Caco-2 (cell line): ENCODE results near the gene WASF3. TPM values are rescaled to one million over a fixed set of nuclear protein-coding genes. Genes with fewer than 3 reads are reported as not detected.

ENCODE experiments used
- BruUV-seq: library from RNA; stranded (reverse); fragments of 400-500 nt; replicated peaks from 2 replicates; lab custom pipeline; 2021; lab: Mats Ljungman, UMichigan
- CTCF ChIA-PET: fragments of 300-600 bp; sonication (Branson Sonifier 250); formaldehyde crosslinking; loops from one replicate; lab custom pipeline; 2022; ENCODE audit warnings: antibody characterized with exemption; lab: Charles Lee
- POLR2A ChIA-PET: fragments of 300-600 bp; sonication (Branson Sonifier 250); formaldehyde crosslinking; loops from one replicate; lab custom pipeline; 2022; ENCODE audit warnings: antibody characterized with exemption; lab: Charles Lee
- DNase-seq, 2 experiments: peaks; one replicate each; pipeline versions ENCODE4 v3.0.0 to v3.0.0-alpha.2; 2020 to 2022
- H3K27me3 ChIP-seq: replicated peaks from 2 replicates; pipeline ENCODE4 v1.6.0; 2011; ENCODE audit warnings: low read length; ENCODE audit not compliant: control insufficient read depth, insufficient read depth
- H3K36me3 ChIP-seq: 2 replicates; pipeline ENCODE4 v1.5.1; 2011; ENCODE audit warnings: low read length; ENCODE audit not compliant: control insufficient read depth, insufficient read depth
- H3K4me1 ChIP-seq: fragments of 250-450 bp; sonication (Bioruptor Pico); 2 replicates; pipeline ENCODE4 v1.5.1; 2020; ENCODE audit warnings: mild to moderate bottlenecking
- H3K4me3 ChIP-seq: 2 replicates; pipeline ENCODE4 v1.5.1; 2011; ENCODE audit warnings: low read depth, mild to moderate bottlenecking, control low read depth, low read length
- H3K9me3 ChIP-seq: fragments of 250-450 bp; sonication (Bioruptor Pico); 2 replicates; pipeline ENCODE4 v1.5.1; 2020; ENCODE audit warnings: mild to moderate bottlenecking, moderate library complexity
- H3K27ac Mint-ChIP-seq: one replicate; pipeline ENCODE4 v1.8.0; 2022; ENCODE audit warnings: mixed read lengths; ENCODE audit not compliant: unreplicated experiment
- H3K27me3 Mint-ChIP-seq: one replicate; pipeline ENCODE4 v1.8.0; 2022; ENCODE audit warnings: mixed read lengths; ENCODE audit not compliant: insufficient read depth, unreplicated experiment
- H3K36me3 Mint-ChIP-seq: one replicate; pipeline ENCODE4 v1.8.0; 2022; ENCODE audit warnings: mild to moderate bottlenecking, mixed read lengths; ENCODE audit not compliant: insufficient read depth, unreplicated experiment
- H3K4me1 Mint-ChIP-seq: one replicate; pipeline ENCODE4 v1.8.0; 2022; ENCODE audit warnings: low read depth, mixed read lengths; ENCODE audit not compliant: unreplicated experiment
- H3K4me3 Mint-ChIP-seq: one replicate; pipeline ENCODE4 v1.8.0; 2022; ENCODE audit warnings: mild to moderate bottlenecking, moderate library complexity, mixed read lengths; ENCODE audit not compliant: unreplicated experiment
- H3K9me3 Mint-ChIP-seq: one replicate; pipeline ENCODE4 v1.8.0; 2022; ENCODE audit warnings: mixed read lengths; ENCODE audit not compliant: unreplicated experiment
- CTCF ChIP-seq, 2 experiments: fragments of 200-600 bp in 1 of 2; IDR thresholded peaks; 1 replicate in 1 of 2; 2 replicates in 1 of 2; pipeline versions ENCODE4 v1.5.1 to v1.8.0; 2011 to 2022; ENCODE audit warnings: antibody characterized with exemption in 1 of 2, control low read depth in 1 of 2, inconsistent platforms in 1 of 2, low read depth in 1 of 2, low read length in 1 of 2, mild to moderate bottlenecking in 1 of 2, moderate library complexity in 1 of 2; ENCODE audit not compliant: insufficient read depth in 1 of 2, severe bottlenecking in 1 of 2, unreplicated experiment in 1 of 2
- intact Hi-C: fragments of 100-400 bp; cut with micrococcal nuclease; formaldehyde crosslinking; loops from one replicate; pipeline ENCODE4 v1.10.0; 2022; ENCODE audit not compliant: unreplicated experiment
- total RNA-seq: library from RNA; stranded (reverse); gene quantifications from 2 replicates; pipeline ENCODE4 v1.2.3, GENCODE V29; 2022

WASF3 gene
- total RNA-seq, 1 experiment from 2014 or later, result not detected

- Mint-ChIP-seq H3K4me3 (no peak overlapping the region), H3K27ac (no peak overlapping the region), H3K9me3 (no peaks in the 10 kb centered on the region), H3K27me3 (peaks cover 8% of the 10 kb centered on the region), H3K36me3 (no peaks in the 10 kb centered on the region), H3K4me1 (no peaks in the 10 kb centered on the region)
- POLR2A ChIA-PET, result no interaction called here
- TF ChIP-seq CTCF (IDR thresholded peaks at IDR 0.05; ENCODE audit: insufficient read depth in 1 of 2, low read depth in 1 of 2, low read length in 1 of 2, severe bottlenecking in 1 of 2, unreplicated experiment in 1 of 2), result no peak
- Histone ChIP-seq H3K36me3 (no peaks in the 10 kb centered on the region), H3K4me3 (no peak overlapping the region), H3K27me3 (peaks cover 1% of the 10 kb centered on the region), H3K4me1 (no peaks in the 10 kb centered on the region), H3K9me3 (no peaks in the 10 kb centered on the region)
- CTCF ChIA-PET, result no interaction called here
- intact Hi-C loops, result no loop called here
- no TSS peak for BruUV-seq
- no peak for DNase-seq
Observed at GRCh38 chr13:26518451-26518959, 39.0 kb upstream of the WASF3 start.

- H3K9me3 Mint-ChIP-seq, result no peaks in the 10 kb centered on the region
- TF ChIP-seq CTCF (IDR thresholded peaks at IDR 0.05; ENCODE audit: insufficient read depth in 1 of 2, low read depth in 1 of 2, low read length in 1 of 2, severe bottlenecking in 1 of 2, unreplicated experiment in 1 of 2), result no peak
- ChIA-PET POLR2A (no interaction called here), CTCF (no interaction called here)
- no peaks in the 10 kb centered on the region for H3K9me3 ChIP-seq
- no peak overlapping the region for H3K4me3 ChIP-seq
- BruUV-seq, result no TSS peak
- H3K27ac Mint-ChIP-seq, result no peak overlapping the region
- H3K36me3 Mint-ChIP-seq, result no peaks in the 10 kb centered on the region
- no peaks in the 10 kb centered on the region for H3K4me1 ChIP-seq
- no peaks in the 10 kb centered on the region for H3K4me1 Mint-ChIP-seq
- H3K36me3 ChIP-seq, result no peaks in the 10 kb centered on the region
- DNase-seq, result no peak
- no peaks in the 10 kb centered on the region; the same call in 1 of the 2 replicates for H3K27me3 ChIP-seq
- no peak overlapping the region for H3K4me3 Mint-ChIP-seq
- H3K27me3 Mint-ChIP-seq, result peaks cover 12% of the 10 kb centered on the region
- intact Hi-C loops, result no loop called here
Observed at GRCh38 chr13:26522571-26522970, 34.9 kb upstream of the WASF3 start.

GRCh38 chr13:26523007-26523406 lies 34.5 kb upstream of the WASF3 start:
- H3K36me3 Mint-ChIP-seq, result no peaks in the 10 kb centered on the region
- no peak overlapping the region for H3K27ac Mint-ChIP-seq
- no TSS peak for BruUV-seq
- Histone ChIP-seq H3K9me3 (no peaks in the 10 kb centered on the region), H3K27me3 (no peaks in the 10 kb centered on the region; the same call in 1 of the 2 replicates), H3K36me3 (no peaks in the 10 kb centered on the region), H3K4me3 (no peak overlapping the region), H3K4me1 (no peaks in the 10 kb centered on the region)
- POLR2A ChIA-PET, result no interaction called here
- intact Hi-C loops, result no loop called here
- H3K27me3 Mint-ChIP-seq, result peaks cover 13% of the 10 kb centered on the region
- no peak for DNase-seq
- no peak overlapping the region for H3K4me3 Mint-ChIP-seq
- CTCF ChIA-PET, result no interaction called here
- H3K9me3 Mint-ChIP-seq, result no peaks in the 10 kb centered on the region
- H3K4me1 Mint-ChIP-seq, result no peaks in the 10 kb centered on the region
- no peak for TF ChIP-seq CTCF (IDR thresholded peaks at IDR 0.05; ENCODE audit: insufficient read depth in 1 of 2, low read depth in 1 of 2, low read length in 1 of 2, severe bottlenecking in 1 of 2, unreplicated experiment in 1 of 2)
